Neural cell (in vitro differentiated cells): ENCODE data around the gene HSPBAP1. TPM values are rescaled to one million over a fixed set of nuclear protein-coding genes. Genes with fewer than 3 reads are reported as not detected.

Experiments
- H2AFZ ChIP-seq: fragments of 200-600, 300-800 bp; sonication (generic), shearing (Covaris generic); 2 replicates; pipeline ENCODE4 v1.6.0; 2014; ENCODE audit warnings: low read depth, mild to moderate bottlenecking, antibody characterized with exemption, low read length, moderate library complexity
- H3F3A ChIP-seq: fragments of 200-600 bp; shearing (Covaris generic); 2 replicates; pipeline ENCODE4 v1.6.1; 2016; ENCODE audit warnings: mild to moderate bottlenecking, moderate library complexity, mixed read lengths, antibody characterized with exemption, low read length; ENCODE audit not compliant: insufficient read depth, poor library complexity, severe bottlenecking
- H3K27ac ChIP-seq: fragments of 200-600, 300-800 bp; sonication (generic), shearing (Covaris generic); 2 replicates; pipeline ENCODE4 v1.5.1; 2014; ENCODE audit warnings: mild to moderate bottlenecking, low read length, moderate library complexity
- H3K27me3 ChIP-seq: fragments of 300-800, 200-600 bp; sonication (generic), shearing (Covaris generic); 2 replicates; pipeline ENCODE4 v1.6.0; 2014; ENCODE audit warnings: mild to moderate bottlenecking, low read depth, low read length, moderate library complexity; ENCODE audit not compliant: insufficient read depth
- H3K36me3 ChIP-seq: fragments of 300-800, 200-600 bp; sonication (generic), shearing (Covaris generic); 2 replicates; pipeline ENCODE4 v1.5.1; 2014; ENCODE audit warnings: mild to moderate bottlenecking, antibody characterized with exemption, low read length, moderate library complexity; ENCODE audit not compliant: insufficient read depth
- H3K4me2 ChIP-seq: fragments of 300-800, 200-600 bp; sonication (generic), shearing (Covaris generic); 2 replicates; pipeline ENCODE4 v1.6.0; 2014; ENCODE audit warnings: mild to moderate bottlenecking, low read length
- H3K4me3 ChIP-seq: fragments of 300-800, 200-600 bp; sonication (generic), shearing (Covaris generic); 2 replicates; pipeline ENCODE4 v1.5.1; 2014; ENCODE audit warnings: mild to moderate bottlenecking, low read length, moderate library complexity
- H3K79me2 ChIP-seq: fragments of 200-600 bp; shearing (Covaris generic); replicated peaks from 2 replicates; pipeline ENCODE4 v1.6.0; 2014; ENCODE audit warnings: mild to moderate bottlenecking, low read length, moderate library complexity; ENCODE audit not compliant: insufficient read depth
- H3K9ac ChIP-seq: fragments of 300-800, 200-600 bp; sonication (generic), shearing (Covaris generic); 2 replicates; pipeline ENCODE4 v1.6.1; 2016; ENCODE audit warnings: mild to moderate bottlenecking, low read length, mixed read lengths
- H3K9me2 ChIP-seq: fragments of 200-600 bp; shearing (Covaris generic); 2 replicates; pipeline ENCODE4 v1.6.1; 2016; ENCODE audit warnings: mild to moderate bottlenecking, low read length, mixed read lengths; ENCODE audit not compliant: insufficient read depth
- H3K9me3 ChIP-seq: fragments of 200-600, 300-800 bp; sonication (generic), shearing (Covaris generic); 2 replicates; pipeline ENCODE4 v1.6.1; 2016; ENCODE audit warnings: mild to moderate bottlenecking, mixed run types, low read length, moderate library complexity, mixed read lengths
- H4K20me1 ChIP-seq: fragments of 200-600 bp; shearing (Covaris generic); 2 replicates; pipeline ENCODE4 v1.6.1; 2016; ENCODE audit warnings: mild to moderate bottlenecking, mixed run types; ENCODE audit not compliant: insufficient read depth
- CTCF ChIP-seq: fragments of 450-650 bp; IDR thresholded peaks from 2 replicates; pipeline ENCODE4 v1.5.1; 2014; ENCODE audit warnings: antibody characterized with exemption, mild to moderate bottlenecking, moderate library complexity; ENCODE audit not compliant: poor library complexity, severe bottlenecking
- EP300 ChIP-seq: fragments of 450-650 bp; conservative IDR thresholded peaks from 2 replicates; pipeline ENCODE4 v1.6.1; 2014; ENCODE audit warnings: antibody characterized with exemption, mild to moderate bottlenecking, moderate library complexity; ENCODE audit not compliant: poor library complexity, severe bottlenecking
- EZH2 ChIP-seq: fragments of 200-600, 300-800 bp; shearing (Covaris generic), sonication (generic); IDR thresholded peaks from 2 replicates; pipeline ENCODE4 v1.6.1; 2014; ENCODE audit warnings: antibody characterized with exemption, low read length, borderline replicate concordance, mild to moderate bottlenecking; ENCODE audit not compliant: insufficient read depth, poor library complexity, severe bottlenecking
- MXI1 ChIP-seq: fragments of 450-650 bp; conservative IDR thresholded peaks from 2 replicates; pipeline ENCODE4 v1.6.1; 2014; ENCODE audit warnings: antibody characterized with exemption, mild to moderate bottlenecking; ENCODE audit not compliant: poor library complexity, severe bottlenecking
- POLR2AphosphoS5 ChIP-seq: IDR thresholded peaks from 2 replicates; pipeline ENCODE4 v1.6.1; 2012
- RAD21 ChIP-seq: fragments of 450-650 bp; conservative IDR thresholded peaks from 2 replicates; pipeline ENCODE4 v1.6.1; 2014; ENCODE audit warnings: antibody characterized with exemption, mild to moderate bottlenecking, moderate library complexity
- REST ChIP-seq: IDR thresholded peaks from 2 replicates; pipeline ENCODE4 v1.6.1; 2012; ENCODE audit warnings: borderline replicate concordance
- SMC3 ChIP-seq: fragments of 450-650 bp; conservative IDR thresholded peaks from 2 replicates; pipeline ENCODE4 v1.6.1; 2014; ENCODE audit warnings: antibody characterized with exemption, mild to moderate bottlenecking, moderate library complexity; ENCODE audit not compliant: poor library complexity
- TAF1 ChIP-seq: IDR thresholded peaks from 2 replicates; pipeline ENCODE4 v1.6.1; 2012; ENCODE audit warnings: low read depth
- polyA plus RNA-seq: library from polyadenylated mRNA; depleted of rRNA; stranded (reverse); fragments of >200 nt; gene quantifications from 2 replicates; pipeline ENCODE4 v1.2.3, GENCODE V29; 2014

The HSPBAP1 gene
- polyA plus RNA-seq, 1 donor from 2014 or later, result 8.6 TPM

GRCh38 chr3:122770521-122771202 is 23.0 kb downstream of the HSPBAP1 start:
- Histone ChIP-seq H3K36me3 (no peaks in the 10 kb centered on the region), H3K79me2 (no peaks in the 10 kb centered on the region), H3K9ac (no peak overlapping the region), H3F3A (no peaks in the 10 kb centered on the region), H3K9me2 (no peaks in the 10 kb centered on the region), H3K4me2 (no peak overlapping the region), H2AFZ (no peak overlapping the region), H3K4me3 (no peak overlapping the region), H3K27ac (no peak overlapping the region), H3K27me3 (no peaks in the 10 kb centered on the region), H3K9me3 (no peaks in the 10 kb centered on the region), H4K20me1 (no peaks in the 10 kb centered on the region)
- TF ChIP-seq REST (no peak), EZH2 (no peak), RAD21 (no peak), MXI1 (no peak), CTCF (no peak), POLR2AphosphoS5 (no peak), TAF1 (no peak), SMC3 (no peak), EP300 (no peak)

GRCh38 chr3:122767540-122768372 is 25.9 kb downstream of the HSPBAP1 start:
- TF ChIP-seq SMC3 (no peak), CTCF (no peak), EZH2 (no peak), POLR2AphosphoS5 (no peak), REST (no peak), RAD21 (no peak), MXI1 (no peak), EP300 (no peak), TAF1 (no peak)
- no peaks in the 10 kb centered on the region for H3K9me3 ChIP-seq
- H3K27me3 ChIP-seq, result no peaks in the 10 kb centered on the region
- H3K36me3 ChIP-seq, result no peaks in the 10 kb centered on the region
- no peak overlapping the region for H2AFZ ChIP-seq
- no peaks in the 10 kb centered on the region for H3K79me2 ChIP-seq
- H3K9me2 ChIP-seq, result no peaks in the 10 kb centered on the region
- H3F3A ChIP-seq, result no peaks in the 10 kb centered on the region
- no peak overlapping the region for H3K9ac ChIP-seq
- H4K20me1 ChIP-seq, result no peaks in the 10 kb centered on the region
- H3K4me3 ChIP-seq, result no peak overlapping the region
- H3K27ac ChIP-seq, result no peak overlapping the region
- H3K4me2 ChIP-seq, result no peak overlapping the region
